Measurements from ENCODE around the gene GBE1. TPM values are rescaled to one million over a fixed set of nuclear protein-coding genes. Genes with fewer than 3 reads are reported as not detected.

The GBE1 gene
- total RNA-seq, 2 experiments from 2014 or later = 108 to 114 TPM

DNA sequence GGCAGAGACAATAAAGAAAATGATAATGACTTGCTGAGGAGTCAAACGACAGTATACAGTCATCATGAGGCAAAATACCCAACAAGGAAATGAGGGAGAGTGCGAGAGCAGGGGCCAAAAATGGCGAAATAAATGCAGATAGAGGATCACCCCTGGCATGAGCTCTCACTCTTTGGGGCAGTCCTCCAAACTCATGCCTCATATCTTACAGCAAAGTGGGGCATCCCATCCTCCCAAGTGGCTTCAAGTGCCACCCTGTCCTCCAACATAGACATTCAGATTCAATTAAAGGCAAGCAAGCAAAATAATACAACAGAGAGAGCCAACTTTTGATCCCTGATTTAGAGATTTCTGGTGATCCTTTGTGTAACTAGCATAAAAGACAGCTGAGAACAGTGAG lies 278.4 kb downstream of the GBE1 start:
- TF ChIP-seq, protein P1, sequence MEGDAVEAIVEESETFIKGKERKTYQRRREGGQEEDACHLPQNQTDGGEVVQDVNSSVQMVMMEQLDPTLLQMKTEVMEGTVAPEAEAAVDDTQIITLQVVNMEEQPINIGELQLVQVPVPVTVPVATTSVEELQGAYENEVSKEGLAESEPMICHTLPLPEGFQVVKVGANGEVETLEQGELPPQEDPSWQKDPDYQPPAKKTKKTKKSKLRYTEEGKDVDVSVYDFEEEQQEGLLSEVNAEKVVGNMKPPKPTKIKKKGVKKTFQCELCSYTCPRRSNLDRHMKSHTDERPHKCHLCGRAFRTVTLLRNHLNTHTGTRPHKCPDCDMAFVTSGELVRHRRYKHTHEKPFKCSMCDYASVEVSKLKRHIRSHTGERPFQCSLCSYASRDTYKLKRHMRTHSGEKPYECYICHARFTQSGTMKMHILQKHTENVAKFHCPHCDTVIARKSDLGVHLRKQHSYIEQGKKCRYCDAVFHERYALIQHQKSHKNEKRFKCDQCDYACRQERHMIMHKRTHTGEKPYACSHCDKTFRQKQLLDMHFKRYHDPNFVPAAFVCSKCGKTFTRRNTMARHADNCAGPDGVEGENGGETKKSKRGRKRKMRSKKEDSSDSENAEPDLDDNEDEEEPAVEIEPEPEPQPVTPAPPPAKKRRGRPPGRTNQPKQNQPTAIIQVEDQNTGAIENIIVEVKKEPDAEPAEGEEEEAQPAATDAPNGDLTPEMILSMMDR (IDR thresholded peaks at IDR 0.05) = no peak
- ATAC-seq (no peak), DNase-seq (no peak)
- POLR2A ChIA-PET = no interaction called here
- Mint-ChIP-seq H3K27ac (no peak overlapping the region), H3K36me3 (ENCODE audit: low read depth) (no peaks in the 10 kb centered on the region), H3K9me3 (no peaks in the 10 kb centered on the region), H3K4me1 (ENCODE audit: low read depth) (no peaks in the 10 kb centered on the region), H3K27me3 (peaks cover 1% of the 10 kb centered on the region), H3K4me3 (no peak overlapping the region)
- intact Hi-C loops (cut with micrococcal nuclease) = no loop called here
- CTCF ChIA-PET = no interaction called here

DNA sequence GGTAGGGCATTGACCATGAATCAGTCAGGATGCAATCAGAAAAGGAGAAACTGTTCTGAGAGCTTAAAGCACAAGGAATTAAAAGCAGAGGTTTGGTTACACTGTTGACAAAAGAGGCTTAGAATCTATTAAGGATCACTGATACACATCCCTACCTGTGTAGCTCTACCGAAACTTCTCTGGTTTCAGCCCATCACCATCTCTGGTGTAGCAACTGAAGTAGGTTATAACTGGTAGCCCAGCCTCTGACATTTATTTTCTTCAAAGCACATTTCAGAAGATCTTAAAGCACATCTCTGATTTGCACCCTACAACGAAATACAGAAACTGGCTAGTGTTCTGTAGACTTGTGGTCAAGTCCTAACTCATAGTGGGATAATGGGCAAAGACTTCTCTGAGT lies 283.7 kb downstream of the GBE1 start:
- Mint-ChIP-seq H3K36me3 (ENCODE audit: low read depth) (no peaks in the 10 kb centered on the region), H3K9me3 (no peaks in the 10 kb centered on the region), H3K27ac (no peak overlapping the region), H3K4me3 (no peak overlapping the region), H3K4me1 (ENCODE audit: low read depth) (no peaks in the 10 kb centered on the region), H3K27me3 (peaks cover 3% of the 10 kb centered on the region)
- ATAC-seq (no peak), DNase-seq (no peak)
- ChIA-PET POLR2A (interaction anchor here (0.7 kb wide), 1 partner anchor 13 kb away, joined by 3 read pairs; no protein-coding TSS in a partner anchor), CTCF (interaction anchor here (1.9 kb wide), 1 partner anchor 13 kb away, joined by 14 read pairs; no protein-coding TSS in a partner anchor)
- intact Hi-C loops (cut with micrococcal nuclease) = no loop called here
- TF ChIP-seq, protein P1 (IDR thresholded peaks at IDR 0.05) = no peak

DNA sequence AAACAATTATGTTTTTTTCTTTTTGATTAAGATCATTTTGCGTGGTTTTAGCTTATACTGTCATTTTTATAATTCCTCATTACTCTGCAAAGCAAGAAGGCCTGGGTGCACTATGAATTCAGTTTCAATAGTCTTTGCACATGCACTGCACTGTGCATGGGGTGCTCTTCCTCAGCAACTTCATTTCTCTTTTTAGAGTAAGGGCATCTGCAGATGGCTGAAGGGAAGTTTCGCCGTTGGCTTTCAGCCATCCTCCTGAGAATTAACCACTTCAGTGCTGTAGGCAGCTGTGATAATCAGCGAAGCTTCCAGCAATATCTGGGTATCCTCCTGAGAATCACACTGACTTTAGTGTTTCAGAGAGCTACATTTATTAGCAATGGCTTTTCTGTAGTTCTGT lies 284.8 kb downstream of the GBE1 start:
- Mint-ChIP-seq H3K9me3 (no peaks in the 10 kb centered on the region), H3K27ac (no peak overlapping the region), H3K36me3 (ENCODE audit: low read depth) (no peaks in the 10 kb centered on the region), H3K4me1 (ENCODE audit: low read depth) (no peaks in the 10 kb centered on the region), H3K4me3 (no peak overlapping the region), H3K27me3 (peaks cover 3% of the 10 kb centered on the region)
- ChIA-PET CTCF (interaction anchor here (1.0 to 1.9 kb wide), 2 partner anchors 9 to 14 kb away, joined by 3 to 14 read pairs; no protein-coding TSS in a partner anchor), POLR2A (no interaction called here)
- TF ChIP-seq, protein P1 (IDR thresholded peaks at IDR 0.05) = no peak
- intact Hi-C loops (cut with micrococcal nuclease) = no loop called here
- ATAC-seq = no peak
- no peak for DNase-seq

DNA sequence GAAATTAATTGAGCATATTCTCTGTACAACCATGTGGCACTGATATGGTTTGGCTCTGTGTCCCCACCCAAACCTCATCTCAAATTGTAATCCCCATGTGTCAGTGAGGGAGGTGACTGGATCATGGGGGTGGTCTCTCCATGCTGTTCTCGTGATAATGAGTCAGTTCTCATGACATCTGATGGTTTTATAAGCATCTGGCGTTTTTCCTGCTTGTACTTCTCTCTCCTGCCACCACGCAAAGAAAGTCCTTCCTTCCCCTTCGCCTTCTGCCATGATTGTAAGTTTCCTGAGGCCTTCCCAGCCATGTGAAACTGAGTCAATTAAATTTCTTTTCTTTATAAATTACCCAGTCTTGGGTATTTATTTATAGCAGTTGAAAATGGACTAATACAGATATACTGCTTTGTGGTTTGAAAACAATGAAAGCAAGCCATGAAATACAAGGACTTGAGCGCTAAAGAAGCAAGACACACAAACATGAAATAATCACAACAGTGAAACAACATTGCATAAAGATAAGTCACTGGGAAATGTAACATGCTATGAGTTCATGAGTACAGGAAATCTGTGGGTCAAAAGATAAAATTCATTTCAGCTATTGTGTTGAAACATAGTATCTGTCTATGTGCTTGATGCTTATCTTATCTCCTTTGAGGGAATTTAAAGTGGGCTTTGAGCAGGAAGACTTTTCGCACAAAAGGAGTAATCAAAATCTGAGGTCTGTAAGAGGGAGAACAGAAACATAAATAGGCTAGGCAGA lies 288.7 kb downstream of the GBE1 start:
- peaks cover 4% of the 10 kb centered on the region for H3K27me3 Mint-ChIP-seq
- POLR2A ChIA-PET = no interaction called here
- intact Hi-C loops (cut with micrococcal nuclease) = no loop called here
- no peak for ATAC-seq
- CTCF ChIA-PET = no interaction called here
- TF ChIP-seq, protein P1 (IDR thresholded peaks at IDR 0.05) = no peak
- no peaks in the 10 kb centered on the region for H3K4me1 Mint-ChIP-seq (ENCODE audit: low read depth)
- no peak for DNase-seq
- no peak overlapping the region for H3K27ac Mint-ChIP-seq
- H3K36me3 Mint-ChIP-seq (ENCODE audit: low read depth) = no peaks in the 10 kb centered on the region
- no peak overlapping the region for H3K4me3 Mint-ChIP-seq
- no peaks in the 10 kb centered on the region for H3K9me3 Mint-ChIP-seq

DNA sequence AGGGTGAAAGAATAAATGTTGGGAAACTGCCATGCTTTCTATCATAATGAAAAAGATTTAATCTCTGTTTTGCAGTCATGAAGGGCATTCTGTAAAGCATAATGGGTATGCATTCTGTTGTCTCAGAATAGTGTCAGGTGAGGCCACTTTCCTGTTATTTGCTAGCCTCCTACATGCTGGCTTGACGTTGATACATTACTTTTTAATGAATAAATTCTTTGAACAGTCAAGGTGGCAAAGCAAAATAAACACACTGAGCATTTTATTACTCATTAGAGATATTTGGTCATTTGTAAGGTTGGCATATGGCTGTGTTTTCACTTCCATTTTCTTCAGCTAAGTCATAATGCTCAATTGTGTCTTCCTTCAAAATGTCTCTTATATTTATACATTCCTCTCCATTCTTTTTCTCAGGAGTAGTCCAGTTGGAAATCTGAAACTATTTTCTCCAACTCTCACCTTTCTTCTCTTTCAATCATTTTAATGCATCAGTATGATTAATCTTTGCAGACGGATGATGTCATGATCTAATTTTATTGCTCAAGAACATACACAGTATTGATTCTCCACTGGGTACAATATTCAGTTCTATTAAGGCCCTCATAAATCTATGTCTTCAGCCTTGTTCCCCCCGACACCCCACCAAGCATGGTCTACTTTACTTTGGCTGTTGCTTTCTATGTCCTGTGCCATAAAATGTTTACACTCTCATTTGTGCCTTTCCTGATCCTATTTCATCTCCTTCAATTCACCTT lies 290.7 kb downstream of the GBE1 start:
- no peak for ATAC-seq
- Mint-ChIP-seq H3K9me3 (no peaks in the 10 kb centered on the region), H3K27ac (no peak overlapping the region), H3K4me1 (ENCODE audit: low read depth) (no peaks in the 10 kb centered on the region), H3K27me3 (peaks cover 3% of the 10 kb centered on the region), H3K4me3 (no peak overlapping the region), H3K36me3 (ENCODE audit: low read depth) (no peaks in the 10 kb centered on the region)
- ChIA-PET POLR2A (no interaction called here), CTCF (no interaction called here)
- intact Hi-C loops (cut with micrococcal nuclease) = no loop called here
- no peak for DNase-seq
- TF ChIP-seq, protein P1 (IDR thresholded peaks at IDR 0.05) = no peak
